ENCODE results near the gene SEPTIN2. TPM values are rescaled to one million over a fixed set of nuclear protein-coding genes. Genes with fewer than 3 reads are reported as not detected.

SEPTIN2 gene
- total and polyA plus RNA-seq, 10 of the 15 experiments (the other 5 are each of a cell fraction or from before 2014, with no cell fraction given) = 169 to 474 (median 269) TPM

GRCh38 chr2:241354668-241355658 lies 39.2 kb downstream of the SEPTIN2 start:
- ChIA-PET SMC1A (ENCODE audit: uncharacterized antibody, unreplicated experiment) (no interaction called here), CTCF (interaction anchor here (1.2 kb wide), 1 partner anchor 88 kb away, joined by 3 read pairs; no protein-coding TSS in a partner anchor), POLR2A (no interaction called here), RAD21 (ENCODE audit: unreplicated experiment) (no interaction called here)
- TF ChIP-seq ASH2L (IDR thresholded peaks at IDR 0.05; ENCODE audit: borderline replicate concordance, low read depth) = no peak
- 0 out of 2 replicates have a peak, but pooled peaks have one; percentile 24 for TF ChIP-seq POLR2A (IDR thresholded peaks at IDR 0.05; ENCODE audit: low read depth, low read length)
- 0 out of 2 replicates have a peak, but pooled peaks have one; percentile 48 for TF ChIP-seq LARP7 (IDR thresholded peaks at IDR 0.05)
- TF ChIP-seq FOS (IDR thresholded peaks at IDR 0.05; ENCODE audit: borderline replicate concordance, extremely low read depth, insufficient read length) = no peak
- no peak for TF ChIP-seq ZNF207 (IDR thresholded peaks at IDR 0.05; ENCODE audit: borderline replicate concordance)
- no peaks in the 10 kb centered on the region for H3K27me3 ChIP-seq (replicated peaks in 1 of 2; ENCODE audit: control insufficient read depth in 2 of 2, insufficient read depth in 2 of 2, low read length in 1 of 2)
- ATAC-seq (peak; percentile 56), FAIRE-seq (no peak), DNase-seq (ENCODE audit: low read depth, low spot score) (no peak)
- no peaks in the 10 kb centered on the region for H3K9me3 ChIP-seq (replicated peaks; ENCODE audit: control insufficient read depth, insufficient read depth, low read length)
- WGBS (ENCODE audit: insufficient coverage, insufficient replicate concordance, low lambda C conversion rate, missing lambda C conversion rate) = 65% methylated on average over 27 of the region's 40 CpGs
- H2AFZ ChIP-seq (ENCODE audit: control insufficient read depth, low read depth, low read length) = no peak overlapping the region
- H3K79me2 ChIP-seq (ENCODE audit: control insufficient read depth, insufficient read depth, low read length) = peaks cover 39% of the 10 kb centered on the region
- H3K9ac ChIP-seq (ENCODE audit: control insufficient read depth, insufficient read depth, low read length) = no peak overlapping the region
- in situ Hi-C loops (cut with MboI) = loop anchor here (5.0 kb wide), 1 partner anchor 522 kb away; no protein-coding TSS in a partner anchor
- intact Hi-C loops (cut with micrococcal nuclease; ENCODE audit: unreplicated experiment) = loop anchor here (5.0 to 10.0 kb wide), 3 partner anchors 152 to 527 kb away; partner anchors contain the start of gene STK25
- H3K27ac ChIP-seq (ENCODE audit: control insufficient read depth, insufficient read depth) = no peak overlapping the region
- BruUV-seq (replicated peaks) = no TSS peak
- H3K4me2 ChIP-seq (ENCODE audit: control insufficient read depth, insufficient read depth) = no peak overlapping the region
- peaks cover 12 to 27% of the 10 kb centered on the region in 2 experiments for H3K36me3 ChIP-seq (ENCODE audit: control insufficient read depth in 2 of 2, insufficient read depth in 2 of 2, low read length in 1 of 2)
- H3K4me3 ChIP-seq = no peak overlapping the region
- H3K4me1 ChIP-seq (ENCODE audit: control insufficient read depth, insufficient read depth, low read length) = peaks cover 10% of the 10 kb centered on the region
- no peaks in the 10 kb centered on the region for H4K20me1 ChIP-seq (ENCODE audit: control insufficient read depth, insufficient read depth)

Measured in GM12878 (cell line).